Stimulated activated CD4-positive, alpha-beta T cell treated with anti-CD3 and anti-CD28 coated beads, Interleukin-2, amount 100 ng/mL, for 24 hours (primary cell): ENCODE measurements around the gene DCP2.
"Not testable (repeated sequence)": the region's sequence is repeated elsewhere in the genome, so short reads cannot be mapped to it uniquely, and the experiment has no call there.

Experiments used
- DNase-seq, 2 donors: peaks; one replicate each; pipeline ENCODE4 v3.0.0-alpha.2; 2020

Gene DCP2

DNA sequence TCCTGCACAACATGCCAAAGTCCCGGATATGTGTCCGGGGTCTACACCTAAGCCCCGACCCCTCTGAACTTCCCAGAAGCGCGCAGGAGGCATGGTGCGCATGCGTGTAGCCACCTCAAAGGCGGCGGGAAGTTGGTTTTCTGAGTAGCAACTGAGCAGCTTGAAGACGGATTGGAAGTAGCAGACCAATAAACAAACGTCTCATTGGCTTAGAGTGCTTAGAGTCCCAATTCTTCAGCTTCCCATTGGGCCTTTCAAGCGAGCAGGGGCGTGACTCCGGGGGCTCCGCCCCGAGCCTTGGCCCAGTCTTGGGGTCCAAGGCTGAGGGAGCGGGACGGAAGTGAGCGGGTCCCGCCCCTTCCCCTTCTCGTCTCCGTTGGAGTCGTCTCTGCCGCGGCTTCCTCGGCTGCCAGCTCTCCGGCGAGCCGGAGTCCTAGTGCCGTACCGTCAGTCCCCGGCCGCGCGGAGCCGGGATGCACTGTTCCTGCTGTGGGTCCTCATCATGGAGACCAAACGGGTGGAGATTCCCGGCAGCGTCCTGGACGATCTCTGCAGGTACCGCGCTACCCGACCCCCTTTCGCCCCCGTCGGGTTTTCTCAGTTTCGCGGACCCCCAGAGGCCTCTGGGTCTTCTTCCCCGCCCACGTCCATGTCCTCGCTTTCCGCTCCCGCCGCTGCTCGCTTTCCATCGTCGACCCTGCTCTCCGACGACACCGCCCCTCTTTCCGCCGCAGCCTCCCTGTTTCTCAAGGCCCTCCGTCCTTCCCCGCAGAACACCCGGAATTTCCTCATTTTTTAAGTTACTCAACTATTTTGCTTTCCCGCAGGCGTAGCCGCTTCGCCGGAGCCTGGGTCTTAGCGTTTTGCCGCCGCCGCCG is at the start of gene DCP2:
Gene DCP2, plus strand, starts transcription at position 367 of the 878 bp plus-strand sequence. Its CDS starts 136 bp downstream, at position 503.
- DNase-seq = peak; percentile 94

DNA sequence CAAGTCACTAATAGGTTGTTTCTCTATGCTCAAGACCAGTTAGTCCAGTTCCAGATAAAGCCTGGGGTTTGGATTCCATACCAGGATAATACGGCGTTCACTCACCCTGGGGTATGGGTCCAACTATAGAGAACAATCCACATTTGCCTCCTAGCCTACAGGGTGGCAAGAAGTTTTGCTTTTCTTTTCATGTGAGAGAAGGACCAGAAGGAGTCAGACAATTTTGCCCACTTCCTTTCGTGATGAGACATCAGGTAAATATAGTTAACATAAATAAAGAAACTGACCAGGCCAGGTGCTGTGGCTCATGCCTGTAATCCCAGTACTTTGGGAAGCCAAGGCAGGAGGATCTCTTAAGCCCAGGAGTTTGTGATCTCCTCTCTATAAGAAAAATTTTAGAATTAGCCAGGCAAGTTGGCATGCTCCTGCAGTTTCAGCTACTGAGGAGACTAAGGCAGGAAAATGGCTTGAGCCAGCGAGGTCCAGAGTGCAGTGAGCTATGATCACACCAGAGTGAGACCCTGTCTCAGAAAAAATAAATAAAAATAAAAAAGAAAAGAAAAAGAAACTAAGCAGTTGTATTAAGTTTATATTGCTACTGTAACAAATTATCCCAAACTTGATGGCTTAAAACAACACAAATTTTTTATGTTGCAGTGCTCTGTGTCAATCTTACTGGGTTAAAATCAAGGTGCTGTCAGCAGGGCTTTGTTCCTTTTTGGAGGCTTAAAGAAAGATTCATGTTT is 47.1 kb upstream of the DCP2 start:
- DNase-seq = no peak

DNA sequence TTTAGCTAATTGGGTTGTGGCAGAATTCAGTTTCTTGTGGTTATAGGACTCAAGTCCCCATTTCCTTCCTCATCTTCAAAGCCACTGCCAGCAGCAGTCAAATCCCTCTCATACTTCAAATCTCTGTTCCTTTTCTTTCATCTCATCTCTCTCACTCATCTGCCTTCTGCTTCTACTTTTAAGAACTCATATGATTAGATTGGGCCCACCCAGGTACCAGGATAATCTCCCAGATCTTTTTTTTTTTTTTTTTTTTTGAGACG is 46.6 kb upstream of the DCP2 start:
- no peak for DNase-seq

DNA sequence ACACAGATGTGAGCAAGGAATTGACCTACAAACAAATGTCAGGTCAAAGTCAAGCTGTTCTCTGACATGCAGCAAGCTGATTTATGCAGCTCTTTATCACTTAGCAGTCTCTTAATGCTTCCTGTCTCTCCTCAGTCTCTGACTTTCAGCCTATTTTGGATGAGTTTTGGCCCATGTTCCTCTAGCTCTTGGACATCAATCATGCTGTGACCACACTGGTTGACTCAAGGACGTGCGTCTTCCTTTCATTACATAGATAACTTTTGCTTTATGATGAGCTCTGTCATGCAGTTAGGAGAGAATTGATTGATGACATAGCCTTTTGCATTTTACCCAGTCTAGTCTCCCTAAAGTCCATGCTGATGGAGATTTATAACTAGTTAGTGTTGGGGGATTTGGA is 45.1 kb upstream of the DCP2 start:
- DNase-seq = no peak

DNA sequence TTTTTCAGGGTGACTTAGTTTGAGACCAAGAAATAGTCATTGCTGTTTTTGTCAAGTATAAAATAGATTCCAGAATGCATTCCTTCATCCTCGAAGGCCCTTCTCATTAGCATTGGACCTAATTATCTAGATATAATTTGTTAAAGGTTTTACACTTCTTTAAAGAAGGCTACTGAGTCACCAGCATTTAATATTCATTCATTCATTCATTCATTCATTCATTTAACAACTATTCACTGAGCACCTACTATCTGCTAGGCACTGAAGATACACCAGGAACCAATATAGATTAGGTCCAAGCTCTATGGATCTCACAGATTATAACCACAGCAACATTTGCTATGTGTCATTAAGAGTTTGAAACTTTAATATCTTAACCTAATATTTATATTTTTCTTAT is 43.5 kb upstream of the DCP2 start:
- no peak for DNase-seq

DNA sequence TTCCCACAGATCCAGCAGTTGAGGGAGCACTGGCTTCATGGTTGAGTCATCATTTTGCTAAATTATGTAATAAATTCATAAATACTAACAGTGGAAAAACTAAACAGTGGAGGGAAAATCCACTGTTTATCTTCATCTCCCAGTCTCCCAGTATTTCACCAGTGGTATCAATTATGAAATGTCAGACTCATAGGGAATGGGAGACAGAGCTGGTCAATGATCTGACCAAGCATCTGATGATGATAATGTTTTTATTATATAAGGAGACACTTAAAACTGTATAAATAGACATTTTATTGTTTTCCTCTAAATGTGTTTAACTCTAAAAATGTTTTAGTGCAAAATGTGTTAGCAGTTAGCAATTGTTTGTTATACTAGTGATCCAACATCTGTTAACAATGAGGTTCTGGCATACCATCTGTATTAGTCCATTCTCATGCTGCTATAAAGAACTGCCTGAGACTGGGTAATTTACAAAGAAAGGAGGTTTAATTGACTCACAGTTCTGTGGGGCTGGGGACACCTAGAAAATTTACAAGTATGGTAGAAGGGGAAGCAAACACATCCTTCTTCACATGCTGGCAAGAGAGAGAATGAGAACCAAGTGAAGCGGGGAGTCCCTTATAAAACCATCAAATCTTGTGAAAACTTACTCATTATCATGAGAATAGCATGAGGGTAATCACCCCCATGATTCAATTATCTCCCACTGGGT is 42.8 kb upstream of the DCP2 start:
- DNase-seq = no peak

DNA sequence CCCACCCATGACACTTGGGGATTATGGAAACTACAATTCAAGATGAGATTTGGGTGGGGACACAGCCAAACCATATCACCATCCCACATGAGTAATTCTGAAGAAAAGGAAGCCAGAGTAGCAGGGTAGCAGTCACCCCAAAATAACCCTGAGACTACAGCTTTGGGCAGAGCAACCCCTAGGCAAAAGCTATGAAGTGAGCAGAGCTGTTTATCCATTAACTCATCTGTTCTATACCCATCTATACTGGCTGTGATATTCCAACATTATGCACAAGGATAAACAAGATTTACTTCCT is 42.3 kb upstream of the DCP2 start:
- DNase-seq = no peak

DNA sequence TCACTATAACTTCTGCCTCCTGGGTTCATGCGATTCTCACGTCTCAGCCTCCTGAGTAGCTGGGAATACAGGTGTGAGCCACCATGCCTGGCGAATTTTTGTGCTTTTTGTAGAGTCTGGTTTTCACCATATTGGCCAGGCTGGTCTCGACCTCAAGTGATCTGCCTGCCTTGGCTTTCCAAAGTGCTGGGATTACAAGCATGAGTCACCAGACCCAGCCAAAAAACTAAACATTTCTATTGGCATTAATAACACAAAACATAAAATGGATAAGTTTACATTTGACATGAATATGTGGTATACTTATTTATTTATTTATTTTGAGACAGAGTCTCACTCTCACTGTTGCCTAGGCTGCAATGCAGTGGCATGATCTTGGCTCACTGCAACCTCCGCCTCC is 40.9 kb upstream of the DCP2 start:
- DNase-seq = no peak

DNA sequence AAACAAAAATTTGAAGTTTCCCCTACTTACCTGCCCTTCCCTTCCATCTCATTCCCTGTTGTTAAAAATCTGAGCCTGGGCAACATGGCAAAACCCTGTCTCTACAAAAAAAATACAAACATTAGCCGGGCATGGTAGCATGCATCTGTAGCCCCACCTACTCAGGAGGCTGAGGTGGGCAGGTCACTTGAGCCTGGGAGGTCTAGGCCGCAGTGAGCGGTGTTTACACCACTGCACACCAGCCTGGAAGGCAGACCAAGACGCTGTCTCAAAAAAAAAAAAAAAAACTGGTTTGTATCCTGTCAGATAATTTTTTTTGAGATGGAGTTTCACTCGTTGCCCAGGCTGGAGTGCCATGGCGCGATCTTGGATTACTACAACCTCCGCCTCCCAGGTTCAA is 38.3 kb upstream of the DCP2 start:
- DNase-seq = no peak

DNA sequence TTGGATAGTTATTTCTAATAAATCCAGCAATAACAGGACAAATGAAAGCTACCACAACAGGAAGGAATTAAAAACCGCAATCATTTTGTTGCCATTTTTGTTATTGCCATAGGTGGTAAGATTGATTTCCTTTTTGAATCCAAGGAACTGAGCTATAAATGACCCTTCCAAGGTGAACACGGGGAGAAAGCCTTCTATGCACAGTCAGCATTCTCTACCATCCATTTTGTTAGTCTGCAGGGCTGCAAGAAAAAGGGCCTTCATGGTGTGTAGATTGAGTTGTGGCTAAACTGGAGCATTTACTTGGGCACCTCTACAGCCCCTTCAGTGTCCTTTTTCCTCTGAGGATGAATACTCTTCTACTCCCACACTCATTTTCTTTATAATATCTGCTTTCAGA is 35.9 kb upstream of the DCP2 start:
- no peak for DNase-seq

DNA sequence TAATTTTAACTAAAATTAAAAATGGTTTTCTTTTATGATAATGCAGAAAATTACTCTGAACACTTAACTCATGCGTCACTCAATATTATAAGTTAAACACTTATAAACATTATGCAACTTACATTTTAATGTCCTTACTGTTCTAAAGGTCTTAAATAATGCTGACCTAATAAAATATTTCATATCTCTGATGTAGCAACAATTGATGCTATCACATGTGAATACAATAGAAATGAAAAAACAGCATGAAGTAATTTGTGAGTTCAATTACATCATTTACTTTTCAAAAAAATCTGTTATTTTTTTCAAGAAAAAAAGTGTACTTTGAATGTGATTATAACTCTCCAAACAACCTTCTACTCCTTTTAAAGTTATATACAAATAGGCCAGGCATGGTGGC is 28.1 kb upstream of the DCP2 start:
- DNase-seq = no peak

DNA sequence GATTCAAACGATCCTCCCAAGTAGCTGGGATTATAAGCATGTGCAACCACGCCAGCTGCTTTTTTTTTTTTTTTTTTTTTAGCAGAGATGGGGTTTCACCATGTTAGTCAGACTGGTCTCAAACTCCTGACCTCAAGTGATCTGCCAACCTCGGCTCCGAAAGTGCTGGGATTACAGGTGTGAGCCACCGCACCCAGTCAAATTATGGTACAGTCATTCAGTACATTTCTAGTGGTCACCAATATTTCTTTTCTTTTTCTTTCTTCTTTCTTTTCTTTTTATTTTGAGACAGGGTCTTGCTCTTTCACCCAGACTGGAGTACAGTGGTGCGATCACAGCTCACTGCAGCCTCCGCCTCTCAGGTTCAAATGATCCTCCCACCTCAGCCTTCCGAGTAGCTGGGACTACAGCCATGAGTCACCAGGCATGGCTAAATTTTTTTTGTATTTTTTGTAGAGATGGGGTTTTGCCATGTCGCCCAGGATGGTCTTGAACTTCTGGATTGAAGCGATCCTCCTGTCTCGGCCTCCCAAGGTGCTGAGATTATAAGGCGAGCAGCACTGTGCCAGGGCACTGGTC is 25.4 kb upstream of the DCP2 start:
- DNase-seq = no peak

DNA sequence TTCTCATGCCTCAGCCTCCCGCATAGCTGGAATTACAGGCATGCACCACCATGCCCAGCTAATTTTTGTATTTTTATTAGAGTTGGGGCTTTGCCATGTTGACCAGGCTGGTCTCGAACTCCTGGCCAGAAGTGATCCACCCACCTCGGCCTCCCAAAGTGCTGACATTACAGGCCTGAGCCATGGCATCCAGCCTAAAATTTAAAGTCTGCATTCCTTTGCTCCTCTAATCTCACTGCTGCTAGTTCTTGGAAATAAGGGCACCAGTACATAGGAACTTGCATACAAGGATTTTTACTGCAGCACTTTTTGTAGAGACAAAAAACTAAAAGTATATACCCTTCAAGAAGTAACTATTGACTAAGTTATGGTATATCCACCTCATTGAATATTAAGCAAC is 20.0 kb upstream of the DCP2 start:
- DNase-seq = no peak

DNA sequence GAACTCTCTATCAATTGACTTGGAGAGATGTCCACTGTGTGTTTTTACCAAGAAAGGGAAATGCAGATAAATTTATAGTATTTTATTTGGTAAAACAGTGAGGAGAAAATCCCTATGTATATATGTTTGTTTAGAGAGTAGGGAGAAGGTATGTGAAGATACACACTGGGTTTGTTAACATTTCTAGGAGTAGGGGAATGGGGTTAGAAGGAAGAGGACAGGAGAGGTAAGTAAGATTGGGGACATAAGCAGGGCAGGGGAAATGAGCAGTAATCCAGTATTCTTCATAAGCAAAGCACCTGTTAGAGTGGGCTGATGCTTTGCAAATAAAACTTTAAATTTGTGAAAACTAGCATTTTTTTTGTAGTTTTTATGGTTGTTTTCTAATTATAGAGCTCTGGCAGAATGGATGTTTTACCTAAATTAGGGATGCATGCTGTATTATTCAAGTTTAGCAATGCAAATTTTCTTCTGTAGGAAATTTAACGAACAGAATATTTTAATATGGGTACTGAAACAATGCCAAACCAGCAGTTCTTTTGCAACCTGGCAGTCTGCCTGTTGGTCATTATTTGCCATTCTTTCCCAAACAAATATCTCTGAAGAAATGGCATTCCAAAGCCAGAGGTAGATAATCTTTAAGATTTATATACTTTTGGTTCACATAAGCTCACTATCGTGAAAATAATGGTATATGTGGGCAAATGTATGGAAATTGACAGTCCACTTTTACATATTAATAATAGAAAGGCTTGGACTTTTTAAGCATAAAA is 19.4 kb upstream of the DCP2 start:
- no peak for DNase-seq

DNA sequence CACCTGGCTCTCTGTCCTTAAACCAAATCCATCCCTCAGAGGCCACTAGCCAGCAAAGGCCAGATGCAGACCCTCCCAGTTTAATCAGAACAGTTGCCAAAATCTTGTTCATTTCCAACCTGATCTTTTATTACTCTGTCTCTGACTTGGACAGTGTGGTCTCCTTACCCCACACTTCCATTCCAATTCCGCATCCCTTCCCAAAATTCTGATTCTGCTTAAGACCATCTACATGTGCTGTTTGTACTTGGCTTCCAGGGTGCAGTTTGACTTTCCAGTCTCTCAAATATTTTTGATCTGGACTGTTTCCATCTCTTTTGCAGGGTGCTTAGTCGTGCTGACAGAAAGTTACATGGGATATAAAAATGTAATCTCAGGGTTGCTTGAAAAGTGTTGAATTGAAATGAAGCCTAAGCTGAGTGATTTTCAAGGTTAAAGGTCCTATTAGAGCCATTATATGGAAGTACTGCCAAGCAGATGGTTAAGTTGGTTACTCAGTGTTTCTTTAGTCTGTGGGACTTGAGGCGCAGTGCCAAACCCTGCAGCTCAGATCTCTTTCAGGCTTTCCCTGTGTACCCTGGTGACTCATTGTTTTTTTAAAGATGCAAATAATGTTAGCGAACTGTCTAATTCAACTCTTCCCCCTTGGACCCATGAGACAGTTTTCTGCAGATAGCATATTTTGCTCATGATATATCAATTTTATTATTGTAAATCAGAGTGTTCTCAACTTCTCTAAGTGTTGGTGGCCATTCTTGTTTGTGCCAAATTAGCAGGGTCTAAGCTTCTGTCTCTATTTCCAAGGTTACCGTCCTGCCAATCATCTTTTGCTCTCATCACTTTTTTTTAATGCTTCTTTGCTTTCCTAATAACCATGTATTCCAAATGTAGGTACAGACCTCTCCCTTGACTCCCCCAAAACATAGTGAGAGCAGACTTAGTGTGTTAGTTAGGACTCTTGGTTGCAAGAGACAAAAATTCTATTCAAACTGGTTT is 18.2 kb upstream of the DCP2 start:
- DNase-seq = no peak

DNA sequence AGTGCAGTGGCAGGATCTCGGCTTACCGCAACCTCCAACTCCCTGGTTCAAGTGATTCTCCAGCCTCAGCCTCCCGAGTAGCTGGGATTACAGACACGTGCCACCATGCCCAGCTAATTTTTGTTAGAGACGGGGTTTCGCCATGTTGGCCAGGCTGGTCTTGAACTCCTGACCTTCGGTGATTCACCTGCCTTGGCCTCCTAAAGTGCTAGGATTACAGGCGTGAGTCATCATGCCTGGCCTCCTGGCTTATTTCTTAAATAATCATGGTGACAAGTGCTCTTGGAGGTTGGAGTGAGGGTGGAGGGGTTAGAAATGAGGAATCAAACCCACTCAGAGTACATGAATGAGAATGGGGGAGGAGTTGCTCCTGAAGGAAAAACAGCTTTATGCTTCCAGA is 16.7 kb upstream of the DCP2 start:
- DNase-seq = not testable (repeated sequence)

DNA sequence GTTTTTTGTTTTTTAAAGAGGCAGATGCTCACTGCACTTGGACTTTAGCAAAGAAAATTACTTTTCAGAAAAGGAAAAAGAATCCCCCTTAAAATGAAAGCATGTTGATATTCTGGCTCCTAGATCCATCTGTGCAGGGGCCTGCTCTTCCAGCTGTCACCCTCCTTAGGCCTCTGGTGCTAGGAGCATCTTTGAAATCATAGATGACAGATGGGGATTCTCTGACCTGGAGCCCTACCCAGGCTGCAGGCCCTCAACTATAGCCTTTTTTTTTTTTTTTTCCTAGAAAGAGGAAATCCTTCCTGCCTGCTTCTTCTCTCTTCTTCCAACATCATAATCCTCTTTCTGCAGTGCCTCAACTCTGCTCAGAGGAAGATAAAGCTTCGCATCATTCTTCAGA is 16.3 kb upstream of the DCP2 start:
- no peak for DNase-seq

DNA sequence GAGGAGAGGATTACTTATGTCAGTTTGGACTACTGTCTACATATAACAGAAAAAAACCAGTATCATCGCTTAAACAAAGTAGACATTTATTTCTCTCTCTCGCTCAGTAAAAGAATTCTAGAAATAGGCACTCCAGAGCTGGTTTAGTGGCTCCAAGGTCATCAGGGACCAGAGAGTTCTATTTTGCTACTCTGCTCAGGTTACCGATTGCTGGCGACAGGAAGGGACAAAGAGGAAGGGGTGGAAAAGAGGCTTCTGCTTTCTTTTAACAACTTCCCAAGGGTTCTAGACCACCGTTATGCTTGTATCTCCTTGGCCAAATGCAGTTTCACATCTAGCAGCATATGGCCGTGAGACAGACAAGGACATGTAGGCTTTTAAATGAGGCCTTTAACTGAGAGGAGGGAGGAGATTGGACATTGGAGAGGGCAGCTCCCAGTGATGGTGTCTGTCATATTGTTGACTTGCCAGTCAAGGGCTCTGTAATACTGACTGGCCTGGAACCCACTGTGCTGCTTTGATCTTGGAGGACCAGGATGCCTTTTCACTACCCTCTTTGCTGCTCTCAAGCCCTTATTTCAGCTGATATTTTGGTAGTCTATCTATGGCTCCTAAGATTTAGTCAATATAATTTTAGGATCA is 15.6 kb upstream of the DCP2 start:
- no peak for DNase-seq

DNA sequence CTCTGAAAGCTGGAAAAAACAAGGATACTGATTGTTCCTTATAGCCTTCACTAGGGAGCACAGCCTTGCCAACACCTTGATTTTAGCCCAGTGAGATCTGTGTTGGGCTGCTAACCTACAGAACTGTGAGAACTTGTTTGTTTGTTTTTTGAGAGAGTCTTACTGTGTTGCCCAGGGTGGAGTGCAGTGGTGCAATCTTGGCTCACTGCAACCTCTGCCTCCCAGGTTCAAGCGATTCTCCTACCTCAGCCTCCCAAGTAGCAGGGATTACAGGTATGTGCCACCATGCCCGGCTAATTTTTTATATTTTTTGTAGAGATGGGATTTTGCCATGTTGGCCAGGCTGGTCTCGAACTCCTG is 13.2 kb upstream of the DCP2 start:
- DNase-seq = not testable (repeated sequence)

DNA sequence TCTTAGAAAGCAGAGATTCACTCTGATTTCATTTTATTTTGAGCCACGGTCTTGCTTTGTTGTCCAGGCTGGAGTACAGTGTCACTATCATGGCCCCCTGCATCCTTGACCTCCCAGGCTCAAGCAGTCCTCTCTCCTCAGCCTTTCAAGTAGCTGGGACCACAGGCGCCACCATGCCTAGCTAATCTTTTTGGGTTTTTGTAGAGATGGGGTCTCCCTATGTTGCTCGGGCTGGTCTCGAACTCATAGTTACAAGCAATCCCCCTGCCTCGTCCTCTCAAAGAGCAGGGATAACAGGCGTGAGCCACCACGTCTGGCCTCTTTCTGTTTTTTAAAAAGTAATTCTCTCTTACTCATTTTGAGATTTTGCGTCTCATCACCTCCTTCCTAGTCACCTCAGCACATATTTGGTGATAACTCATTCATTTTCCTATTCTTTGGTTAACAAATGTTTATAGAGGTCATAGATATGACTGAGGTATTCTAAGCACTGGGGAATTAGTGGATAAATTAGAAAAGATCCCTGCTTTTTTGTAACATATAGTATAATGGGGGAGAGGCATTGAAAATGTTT is 10.8 kb upstream of the DCP2 start:
- DNase-seq = no peak

DNA sequence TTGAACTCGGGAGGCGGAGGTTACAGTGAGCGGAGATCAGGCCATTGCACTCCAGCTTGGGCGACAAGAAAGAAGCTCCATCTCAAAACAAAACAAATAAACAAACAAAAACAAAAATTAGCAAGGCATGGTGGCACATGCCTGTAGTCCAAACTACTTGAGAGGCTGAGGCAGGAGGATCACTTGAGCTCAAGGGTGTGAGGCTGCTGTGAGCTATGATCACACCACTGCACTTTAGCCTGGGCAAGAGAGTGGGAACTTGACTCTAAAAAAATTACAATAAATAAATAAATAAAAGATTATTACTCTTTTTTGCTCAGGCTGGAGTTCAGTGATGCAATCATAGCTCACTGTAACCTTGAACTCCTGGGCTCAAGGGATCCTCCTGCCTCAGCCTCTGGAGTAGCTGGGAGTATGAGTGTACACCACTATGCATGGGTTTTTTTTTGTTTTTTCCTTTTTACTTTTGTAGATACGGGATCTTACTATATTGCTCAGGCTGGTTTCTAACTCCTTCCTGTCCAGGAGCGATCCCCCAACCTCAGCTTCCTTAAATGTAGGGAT is 9.0 kb upstream of the DCP2 start:
- DNase-seq = no peak
